ENCODE data around the gene TP53I13.

Gene TP53I13

GRCh38 chr17:29593591-29594518 is 25.4 kb downstream of the TP53I13 start:
- DNase-seq (ENCODE audit: low read depth), result no peak

- DNase-seq (ENCODE audit: low read depth), result no peak
Measured at GRCh38 chr17:29594519-29595090, 26.1 kb downstream of the TP53I13 start.

GRCh38 chr17:29595107-29595942 is 26.8 kb downstream of the TP53I13 start:
- DNase-seq (ENCODE audit: low read depth), result no peak

- no peak for DNase-seq (ENCODE audit: low read depth)
Measured at GRCh38 chr17:29595943-29596774, 27.7 kb downstream of the TP53I13 start.

- DNase-seq (ENCODE audit: low read depth), result no peak
Measured at GRCh38 chr17:29596811-29597210, 28.3 kb downstream of the TP53I13 start.

GRCh38 chr17:29597361-29598172 is 29.1 kb downstream of the TP53I13 start:
- DNase-seq (ENCODE audit: low read depth), result no peak

GRCh38 chr17:29603109-29603674 is 34.7 kb downstream of the TP53I13 start:
- DNase-seq (ENCODE audit: low read depth), result no peak

GRCh38 chr17:29607557-29608195 is 39.2 kb downstream of the TP53I13 start:
- no peak for DNase-seq (ENCODE audit: low read depth)

- DNase-seq (ENCODE audit: low read depth), result no peak
Measured at GRCh38 chr17:29608986-29609385, 40.5 kb downstream of the TP53I13 start.

GRCh38 chr17:29610395-29610794 is 41.9 kb downstream of the TP53I13 start:
- DNase-seq (ENCODE audit: low read depth), result no peak

- DNase-seq (ENCODE audit: low read depth), result no peak
Measured at GRCh38 chr17:29611351-29612093, 43.0 kb downstream of the TP53I13 start.

- no peak for DNase-seq (ENCODE audit: low read depth)
Measured at GRCh38 chr17:29612094-29612403, 43.5 kb downstream of the TP53I13 start.

GRCh38 chr17:29612404-29613280 is 44.1 kb downstream of the TP53I13 start:
- no peak for DNase-seq (ENCODE audit: low read depth)

- DNase-seq (ENCODE audit: low read depth), result peak; percentile 87
Measured at GRCh38 chr17:29613352-29613837, 44.9 kb downstream of the TP53I13 start.

- no peak for DNase-seq (ENCODE audit: low read depth)
Measured at GRCh38 chr17:29613856-29614255, 45.4 kb downstream of the TP53I13 start.

- no peak for DNase-seq (ENCODE audit: low read depth)
Measured at GRCh38 chr17:29614349-29615047, 46.0 kb downstream of the TP53I13 start.

GRCh38 chr17:29615048-29615385 is 46.5 kb downstream of the TP53I13 start:
- no peak for DNase-seq (ENCODE audit: low read depth)
